ENCODE data around the gene SNX1.

GRCh38 chr15:64051093-64051402 lies 44.7 kb upstream of the SNX1 start:
- TF ChIP-seq CTCF (optimal IDR thresholded peaks at IDR 0.05 in 1 of 3, IDR thresholded peaks at IDR 0.05 in 1 of 3, conservative IDR thresholded peaks at IDR 0.05 in 1 of 3; ENCODE audit: extremely low read depth in 1 of 3, insufficient read depth in 2 of 3, low read length in 3 of 3) (no peak), EZH2 (IDR thresholded peaks at IDR 0.05; ENCODE audit: low read length) (no peak)

Measured in keratinocyte (primary cell).